ENCODE measurements around the gene RIN3. TPM values are rescaled to one million over a fixed set of nuclear protein-coding genes. Genes with fewer than 3 reads are reported as not detected.

The RIN3 gene
- total and polyA plus RNA-seq, 2 donors (not counting 3 experiments of a cell fraction or from before 2014, with no cell fraction given): 5.1 to 20.8 TPM

- intact Hi-C loops (cut with micrococcal nuclease): no loop called here
- no peak overlapping the region for H3K4me3 ChIP-seq (replicated peaks in 1 of 3; ENCODE audit: insufficient read depth in 1 of 3, low read depth in 1 of 3, low read length in 3 of 3)
- BruUV-seq (replicated peaks): no TSS peak
These were observed 72.7 kb downstream of the RIN3 start for GRCh38 chr14:92585981-92586937.

More at GRCh38 chr14:92585981-92586937, 72.7 kb downstream of the RIN3 start:
- dilution Hi-C loops (cut with MboI; ENCODE audit: extremely low pct_ligation_motif_present, low sequenced_read_pairs): no loop called here
- peak; percentile 71 for FAIRE-seq
- Histone ChIP-seq H3K79me2 (ENCODE audit: control insufficient read depth, insufficient read depth, low read length) (no peaks in the 10 kb centered on the region), H3K4me1 (ENCODE audit: control insufficient read depth, extremely low read depth, insufficient read depth, low read length) (no peaks in the 10 kb centered on the region), H2AFZ (ENCODE audit: low read depth, low read length) (no peak overlapping the region), H4K20me1 (replicated peaks; ENCODE audit: control insufficient read depth, extremely low read depth, insufficient read depth, low read length) (no peaks in the 10 kb centered on the region), H3K27me3 (ENCODE audit: control insufficient read depth in 2 of 2, insufficient read depth in 2 of 2, low read length in 2 of 2) (no peaks in the 10 kb centered on the region), H3K9me3 (replicated peaks; ENCODE audit: control insufficient read depth, insufficient read depth, low read length) (no peaks in the 10 kb centered on the region), H3K27ac (ENCODE audit: insufficient read depth, low read depth, low read length) (no peak overlapping the region), H3K9me1 (replicated peaks; ENCODE audit: control insufficient read depth, extremely low read depth, insufficient read depth, low read length) (no peaks in the 10 kb centered on the region), H3K4me2 (ENCODE audit: insufficient read depth, low read length) (no peak overlapping the region), H3K36me3 (ENCODE audit: control insufficient read depth in 2 of 2, extremely low read depth in 1 of 2, insufficient read depth in 2 of 2, low read length in 2 of 2) (peaks cover 0 to 7% of the 10 kb centered on the region in 2 experiments), H3K9ac (replicated peaks; ENCODE audit: extremely low read depth, insufficient read depth, low read length) (no peak overlapping the region)
- TF ChIP-seq POLR2A (IDR thresholded peaks at IDR 0.05; ENCODE audit: low read depth, low read length) (no peak), POLR2AphosphoS5 (IDR thresholded peaks at IDR 0.05; ENCODE audit: insufficient read depth, low read depth, low read length) (no peak), EZH2 (IDR thresholded peaks at IDR 0.05; ENCODE audit: borderline replicate concordance, low read depth, low read length, severe bottlenecking) (no peak), GATA2 (IDR thresholded peaks at IDR 0.05; ENCODE audit: insufficient read depth, insufficient read length, low read depth, low read length) (peak; percentile 53), FOS (IDR thresholded peaks at IDR 0.05; ENCODE audit: borderline replicate concordance, insufficient read depth, low read length) (peak; percentile 43), MYC (IDR thresholded peaks at IDR 0.05; ENCODE audit: low read depth, low read length) (no peak), JUN (IDR thresholded peaks at IDR 0.05; ENCODE audit: borderline replicate concordance, insufficient read depth, insufficient read length, low read depth) (no peak)
- TF ChIP-seq, protein P1, sequence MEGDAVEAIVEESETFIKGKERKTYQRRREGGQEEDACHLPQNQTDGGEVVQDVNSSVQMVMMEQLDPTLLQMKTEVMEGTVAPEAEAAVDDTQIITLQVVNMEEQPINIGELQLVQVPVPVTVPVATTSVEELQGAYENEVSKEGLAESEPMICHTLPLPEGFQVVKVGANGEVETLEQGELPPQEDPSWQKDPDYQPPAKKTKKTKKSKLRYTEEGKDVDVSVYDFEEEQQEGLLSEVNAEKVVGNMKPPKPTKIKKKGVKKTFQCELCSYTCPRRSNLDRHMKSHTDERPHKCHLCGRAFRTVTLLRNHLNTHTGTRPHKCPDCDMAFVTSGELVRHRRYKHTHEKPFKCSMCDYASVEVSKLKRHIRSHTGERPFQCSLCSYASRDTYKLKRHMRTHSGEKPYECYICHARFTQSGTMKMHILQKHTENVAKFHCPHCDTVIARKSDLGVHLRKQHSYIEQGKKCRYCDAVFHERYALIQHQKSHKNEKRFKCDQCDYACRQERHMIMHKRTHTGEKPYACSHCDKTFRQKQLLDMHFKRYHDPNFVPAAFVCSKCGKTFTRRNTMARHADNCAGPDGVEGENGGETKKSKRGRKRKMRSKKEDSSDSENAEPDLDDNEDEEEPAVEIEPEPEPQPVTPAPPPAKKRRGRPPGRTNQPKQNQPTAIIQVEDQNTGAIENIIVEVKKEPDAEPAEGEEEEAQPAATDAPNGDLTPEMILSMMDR (IDR thresholded peaks at IDR 0.05; ENCODE audit: extremely low read depth in 1 of 2, insufficient read depth in 1 of 2, low read depth in 1 of 2, low read length in 2 of 2): no peak
- TF ChIP-seq, protein P2, sequence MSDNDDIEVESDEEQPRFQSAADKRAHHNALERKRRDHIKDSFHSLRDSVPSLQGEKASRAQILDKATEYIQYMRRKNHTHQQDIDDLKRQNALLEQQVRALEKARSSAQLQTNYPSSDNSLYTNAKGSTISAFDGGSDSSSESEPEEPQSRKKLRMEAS (IDR thresholded peaks at IDR 0.05; ENCODE audit: insufficient read depth, insufficient read length): no peak
- ChIA-PET CTCF (interaction anchor here (1.0 to 1.7 kb wide), 4 partner anchors 12 to 129 kb away, joined by 3 to 4 read pairs (median 3); no protein-coding TSS in a partner anchor), POLR2A (no interaction called here)
- DNase-seq (ENCODE audit: low read depth, low spot score): peak; percentile 78
